22Rv1 (cell line): ENCODE measurements around the gene CCDC102B.

Experiments used
- H3K27ac ChIP-seq: fragments of 450-650 bp; 2 replicates; pipeline ENCODE4 v1.5.1; 2017
- CTCF ChIP-seq: fragments of 450-650 bp; IDR thresholded peaks from 2 replicates; pipeline ENCODE4 v1.5.1; 2017; ENCODE audit warnings: mild to moderate bottlenecking
- ZFX ChIP-seq: fragments of 450-650 bp; IDR thresholded peaks from 2 replicates; pipeline ENCODE4 v1.6.1; 2017; ENCODE audit warnings: antibody characterized with exemption, borderline replicate concordance

Gene CCDC102B

GRCh38 chr18:69044215-69044614 is 246.3 kb downstream of the CCDC102B start:
- TF ChIP-seq ZFX (no peak), CTCF (no peak)
- no peak overlapping the region for H3K27ac ChIP-seq

GRCh38 chr18:69064063-69064462 is 266.2 kb downstream of the CCDC102B start:
- TF ChIP-seq ZFX = no peak
- TF ChIP-seq CTCF = no peak

GRCh38 chr18:69067048-69067447 is 269.2 kb downstream of the CCDC102B start:
- TF ChIP-seq CTCF (no peak), ZFX (no peak)

More at GRCh38 chr18:69064063-69064462, 266.2 kb downstream of the CCDC102B start:
- H3K27ac ChIP-seq = no peak overlapping the region

GRCh38 chr18:69071680-69072079 is 273.8 kb downstream of the CCDC102B start:
- no peak for TF ChIP-seq ZFX
- no peak for TF ChIP-seq CTCF
- H3K27ac ChIP-seq = no peak overlapping the region

More at GRCh38 chr18:69067048-69067447, 269.2 kb downstream of the CCDC102B start:
- H3K27ac ChIP-seq = no peak overlapping the region

GRCh38 chr18:69081846-69082245 is 284.0 kb downstream of the CCDC102B start:
- H3K27ac ChIP-seq = no peak overlapping the region
- TF ChIP-seq CTCF (no peak), ZFX (no peak)

- no peak overlapping the region for H3K27ac ChIP-seq
- TF ChIP-seq ZFX (no peak), CTCF (no peak)
Observed at GRCh38 chr18:69082499-69082898, 284.6 kb downstream of the CCDC102B start.

- H3K27ac ChIP-seq = no peak overlapping the region
- no peak for TF ChIP-seq ZFX
Observed at GRCh38 chr18:69085951-69086350, 288.1 kb downstream of the CCDC102B start.

- TF ChIP-seq CTCF (no peak), ZFX (no peak)
- no peak overlapping the region for H3K27ac ChIP-seq
Observed at GRCh38 chr18:69088973-69089372, 291.1 kb downstream of the CCDC102B start.
